NCI-H2227 treated with DMSO at 0.1 percent for 48 hours (cell line): ENCODE results near the gene TAS2R50.
"Not testable (repeated sequence)": the region's sequence is repeated elsewhere in the genome, so short reads cannot be mapped to it uniquely, and the experiment has no call there.

Experiments used
- DNase-seq: peaks from one replicate; lab custom pipeline; 2025; lab: John Stamatoyannopoulos, UW

TAS2R50 gene

DNA sequence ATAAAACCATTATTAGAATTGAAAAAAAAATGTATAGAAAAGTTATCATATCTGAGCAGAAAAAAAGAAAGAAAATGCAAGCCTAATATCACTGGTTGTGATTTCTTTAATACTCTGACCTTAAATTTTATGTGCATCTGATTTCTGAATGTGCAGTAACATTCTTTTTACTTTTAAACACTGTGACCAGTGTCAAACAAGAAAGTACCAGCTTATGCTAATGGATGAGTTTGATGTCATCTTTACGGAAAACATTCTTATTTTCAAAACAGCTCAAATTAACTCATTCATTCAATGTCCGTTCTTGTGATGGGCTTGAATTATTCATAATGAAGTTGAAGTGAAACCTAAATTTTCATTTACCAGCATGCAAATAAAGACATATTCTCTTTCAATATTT, at the start of gene TAS2R50:
Gene TAS2R50 (minus strand): TSS at position 101 of the 400 bp plus-strand sequence. CDS start 52 bp downstream, at position 49.
- no peak for DNase-seq

GRCh38 chr12:11033959-11034358, 47.2 kb upstream of the TAS2R50 start:
- not testable (repeated sequence) for DNase-seq

- no peak for DNase-seq
Measured at GRCh38 chr12:11031307-11031706, 44.6 kb upstream of the TAS2R50 start, which contains the start of gene TAS2R31. Gene TAS2R31, minus strand, starts transcription at chr12:11031407. Its CDS starts 72 bp downstream, at chr12:11031335.

- DNase-seq: no peak
Measured at GRCh38 chr12:11026118-11026517, 39.4 kb upstream of the TAS2R50 start.

DNA sequence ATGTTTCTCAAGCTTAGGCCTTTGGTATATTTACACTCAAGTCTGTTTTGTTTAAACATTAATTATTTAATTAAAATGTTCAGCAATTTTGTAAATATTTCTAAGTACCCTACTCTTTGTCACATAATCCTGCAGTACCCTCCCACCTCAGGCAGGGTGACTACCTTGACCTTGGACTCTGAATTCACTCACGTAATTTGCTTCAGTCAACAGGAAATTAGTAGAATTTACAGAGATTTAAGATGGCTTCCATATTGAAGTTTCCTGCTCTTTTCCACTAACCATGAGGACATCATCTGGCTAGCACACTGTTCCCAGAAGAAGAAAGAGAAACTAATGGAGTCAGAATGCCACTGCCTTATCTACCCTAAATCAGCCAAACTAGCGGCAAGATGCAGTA, 36.7 kb upstream of the TAS2R50 start:
- DNase-seq: no peak

DNA sequence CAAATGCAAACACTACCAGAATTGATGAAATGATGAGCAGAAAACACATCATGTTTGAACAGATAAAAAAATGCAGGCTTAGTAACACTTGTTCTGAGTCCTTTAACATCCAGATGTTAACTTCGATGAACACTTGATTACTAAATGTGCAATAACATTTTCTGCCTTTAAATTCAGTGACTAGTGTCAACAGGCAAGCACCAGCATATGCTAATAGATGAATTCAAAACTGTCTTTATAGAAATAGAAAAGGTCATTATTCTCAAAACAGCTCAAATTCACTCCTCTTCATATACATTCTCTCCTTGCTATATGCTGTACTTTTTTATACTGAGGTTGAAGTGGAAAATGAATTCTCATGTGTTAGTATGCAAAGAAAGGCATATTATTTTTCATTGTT, 35.8 kb upstream of the TAS2R50 start, which contains the start of gene TAS2R19:
Gene TAS2R19 (minus strand): TSS at position 101 of the 400 bp plus-strand sequence. CDS start 49 bp downstream, at position 52.
- DNase-seq: no peak

DNA sequence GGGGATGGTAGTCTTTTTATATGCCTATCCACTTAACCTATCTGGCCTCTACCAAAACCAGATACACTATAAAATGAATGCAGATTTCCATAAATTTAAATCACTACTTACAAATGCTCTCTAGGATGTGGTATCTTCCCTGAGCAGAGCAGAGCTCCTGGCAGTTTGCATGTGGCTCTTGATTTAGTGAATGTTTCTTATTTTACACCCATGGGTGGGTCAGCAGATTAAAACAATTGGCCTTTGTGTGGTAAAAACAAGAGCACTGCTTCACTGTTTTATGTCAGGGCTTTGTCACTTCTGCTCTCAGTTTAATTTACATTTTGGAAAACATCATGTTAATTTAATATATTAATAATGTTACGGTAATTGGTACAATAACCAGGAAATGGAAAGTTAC, 30.2 kb upstream of the TAS2R50 start:
- no peak for DNase-seq

DNA sequence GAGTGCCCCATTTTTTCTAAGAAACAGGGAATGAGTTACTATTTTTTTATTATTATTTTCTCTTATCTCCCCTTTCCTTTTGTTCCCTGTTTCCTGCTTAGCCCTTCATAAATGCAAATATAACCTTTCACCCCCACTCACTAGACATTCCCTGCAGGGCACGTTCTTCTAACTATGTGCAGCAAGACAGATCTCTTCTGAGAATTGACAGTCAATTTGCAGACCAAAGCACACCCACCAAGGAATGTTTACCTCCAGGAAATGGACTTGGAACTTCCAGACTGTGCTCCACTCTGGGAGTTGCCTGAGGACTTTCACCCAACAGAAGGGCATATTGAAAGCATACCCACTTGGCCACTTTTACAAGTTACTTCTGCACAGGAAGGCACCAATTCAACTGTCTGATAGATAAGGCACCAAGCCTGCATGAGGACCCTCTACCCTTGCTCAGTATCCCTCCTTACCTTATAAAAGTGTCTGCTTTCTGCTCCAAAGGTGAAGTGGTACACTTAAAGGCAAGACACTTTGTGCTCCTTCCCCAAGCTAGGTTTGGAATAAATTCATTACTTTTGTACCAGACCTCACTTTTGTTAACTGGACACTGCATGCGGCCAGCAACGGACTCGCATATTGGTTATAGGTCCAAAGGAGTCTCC, 29.2 kb upstream of the TAS2R50 start:
- DNase-seq: no peak

GRCh38 chr12:11014234-11014633, 27.5 kb upstream of the TAS2R50 start:
- DNase-seq: no peak

GRCh38 chr12:11007608-11008007, 20.9 kb upstream of the TAS2R50 start:
- no peak for DNase-seq

DNA sequence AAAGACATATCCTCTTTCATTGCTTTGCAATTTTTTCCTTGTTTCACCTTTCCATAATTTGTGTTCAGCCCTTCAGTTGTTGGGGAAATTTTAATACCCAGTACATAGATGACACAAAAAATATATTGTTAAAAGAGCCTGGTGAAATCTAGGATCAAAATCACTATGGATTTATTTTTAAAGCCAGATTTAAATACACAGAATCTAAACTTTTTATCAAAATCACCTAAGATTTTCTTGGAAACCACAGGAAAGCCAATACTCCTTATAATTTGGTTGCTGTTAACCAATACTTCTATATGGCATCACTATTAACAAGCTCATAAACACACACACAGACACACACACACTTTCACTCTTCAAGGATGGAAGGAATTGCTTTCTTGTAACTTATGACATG, 11.5 kb upstream of the TAS2R50 start, which contains the start of gene TAS2R20:
Gene TAS2R20 (minus strand): TSS at position 101 of the 400 bp plus-strand sequence. CDS start 429 bp downstream, outside the sequence.
- no peak for DNase-seq

- DNase-seq: no peak
Measured at GRCh38 chr12:10994307-10994706, 7.6 kb upstream of the TAS2R50 start.

DNA sequence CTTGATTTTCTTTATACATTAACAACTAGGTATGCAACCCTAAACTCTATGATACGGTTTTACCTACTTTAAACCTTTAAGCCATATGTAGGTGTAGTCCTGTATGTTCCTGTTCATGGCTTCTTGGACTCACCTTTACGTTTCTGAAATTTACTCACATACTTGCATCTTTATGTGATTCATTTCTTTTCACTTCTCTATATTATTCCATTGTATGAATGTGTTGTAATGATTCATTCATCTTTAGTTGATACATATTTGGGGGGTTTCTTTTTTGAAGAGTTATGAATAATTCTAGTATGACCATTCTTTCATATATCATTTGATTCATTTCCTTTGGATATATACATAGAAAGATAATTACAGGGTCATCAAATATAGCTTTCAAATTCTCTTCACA, 2.4 kb upstream of the TAS2R50 start:
- DNase-seq: no peak

DNA sequence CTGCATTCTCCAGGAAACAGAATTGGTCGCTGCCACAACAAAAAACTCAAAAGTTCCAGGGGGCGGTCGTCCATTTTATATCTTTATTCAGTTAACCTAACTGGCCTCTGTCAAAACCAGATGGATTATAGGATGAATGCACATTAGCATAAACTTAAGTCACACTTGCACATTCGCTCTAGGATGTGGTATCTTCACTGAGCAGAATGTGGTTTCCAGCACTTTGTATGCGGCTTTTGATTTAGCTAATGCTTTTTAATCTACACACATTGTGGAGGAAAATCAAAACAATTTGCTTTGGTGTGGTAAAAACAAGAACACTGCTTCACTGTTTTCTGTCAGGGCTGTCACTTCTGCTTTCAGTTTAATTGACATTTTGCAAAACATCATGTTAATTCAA, 4.5 kb downstream of the TAS2R50 start:
- DNase-seq: no peak

DNA sequence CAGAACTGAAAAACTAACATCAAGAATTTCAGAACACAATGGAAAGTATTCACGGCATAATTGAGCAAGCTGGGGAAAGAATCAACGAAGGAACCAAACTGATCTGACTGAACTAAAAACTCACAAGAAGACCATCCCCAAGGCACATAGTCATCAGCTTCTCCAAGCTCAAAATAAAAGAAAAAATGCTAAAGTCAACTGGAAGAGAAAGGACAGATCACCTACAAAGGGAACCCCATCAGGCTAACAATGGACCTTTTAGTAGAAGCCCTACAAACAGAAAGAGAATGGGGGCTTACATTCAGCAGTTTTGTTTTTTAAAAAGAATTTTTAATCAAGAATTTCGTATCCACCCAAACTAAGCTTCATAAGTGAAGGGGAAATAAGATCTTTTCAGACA, 11.7 kb downstream of the TAS2R50 start:
- DNase-seq: no peak

DNA sequence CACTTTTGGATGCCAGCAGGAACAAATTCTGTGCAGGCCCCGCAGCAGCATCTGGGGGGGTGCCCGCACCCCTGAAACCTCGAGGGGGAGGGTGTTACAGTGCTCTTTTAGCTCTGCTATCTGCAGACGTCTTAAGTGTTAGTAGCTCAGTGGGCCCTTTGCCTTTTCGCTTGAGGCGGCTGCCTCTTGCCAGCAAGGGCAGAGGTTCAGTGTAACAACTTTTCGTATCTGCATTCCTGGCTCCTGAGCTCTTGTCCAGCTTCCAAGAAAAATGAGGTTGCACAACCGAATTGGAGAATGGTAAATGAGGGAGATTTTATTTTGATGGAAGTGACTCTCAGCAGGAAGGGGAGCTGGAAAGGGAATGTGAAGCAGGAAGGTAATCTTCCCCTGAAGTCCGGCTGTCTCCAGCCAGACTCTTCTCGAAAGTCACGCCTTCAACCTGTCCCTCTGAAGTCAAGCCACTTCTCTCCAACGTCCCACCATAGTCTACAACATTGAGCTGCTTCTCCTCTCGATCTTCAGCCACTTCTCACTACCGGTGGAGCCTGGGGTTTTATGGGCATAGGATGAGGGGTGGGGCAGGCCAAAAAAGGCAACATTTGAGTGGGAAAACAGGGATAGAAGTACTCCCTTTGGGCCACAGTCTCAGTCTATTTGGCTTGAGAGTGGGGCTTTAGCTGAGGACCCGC, 17.8 kb downstream of the TAS2R50 start:
- no peak for DNase-seq

- no peak for DNase-seq
Measured at GRCh38 chr12:10967409-10967808, 19.3 kb downstream of the TAS2R50 start.

DNA sequence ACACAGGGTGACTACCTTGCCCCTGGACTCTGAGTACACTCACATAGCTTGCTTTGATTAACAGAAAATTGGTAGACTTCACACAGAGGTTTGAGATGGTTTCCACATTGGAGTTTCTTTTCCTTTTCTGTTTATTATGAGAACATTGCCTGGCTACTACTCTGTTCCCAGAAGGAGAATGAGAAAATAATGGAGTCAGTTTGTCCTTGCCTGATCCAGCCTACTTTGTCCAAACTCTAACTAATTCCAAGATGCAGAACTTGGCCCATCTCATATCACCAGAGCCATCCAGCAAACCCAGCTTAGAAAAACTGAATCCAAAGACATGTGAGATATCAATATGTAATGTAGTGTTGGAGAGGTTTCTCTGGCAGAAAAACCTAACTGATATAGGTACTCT, 20.4 kb downstream of the TAS2R50 start:
- no peak for DNase-seq

GRCh38 chr12:10965476-10965875, 21.2 kb downstream of the TAS2R50 start:
- DNase-seq: no peak

DNA sequence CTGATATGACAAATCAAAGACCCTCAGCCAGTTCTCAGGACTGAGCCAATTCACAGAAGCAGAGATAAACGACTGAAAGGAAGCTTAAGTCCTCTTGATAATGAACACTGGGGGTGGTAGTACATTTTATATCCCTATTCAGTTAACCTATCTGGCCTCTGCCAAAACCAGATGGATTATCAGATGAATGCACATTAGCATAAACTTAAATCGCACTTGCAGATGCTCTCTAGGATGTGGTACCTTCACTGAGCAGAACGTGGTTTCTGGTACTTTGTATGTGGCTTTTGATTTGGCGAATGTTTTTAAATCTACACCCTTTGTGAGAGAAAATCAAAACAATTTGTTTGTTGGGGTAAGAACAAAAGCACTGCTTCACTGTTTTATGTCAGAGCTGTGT, 26.5 kb downstream of the TAS2R50 start:
- DNase-seq: no peak

GRCh38 chr12:10959804-10960203, 26.9 kb downstream of the TAS2R50 start:
- DNase-seq: no peak

DNA sequence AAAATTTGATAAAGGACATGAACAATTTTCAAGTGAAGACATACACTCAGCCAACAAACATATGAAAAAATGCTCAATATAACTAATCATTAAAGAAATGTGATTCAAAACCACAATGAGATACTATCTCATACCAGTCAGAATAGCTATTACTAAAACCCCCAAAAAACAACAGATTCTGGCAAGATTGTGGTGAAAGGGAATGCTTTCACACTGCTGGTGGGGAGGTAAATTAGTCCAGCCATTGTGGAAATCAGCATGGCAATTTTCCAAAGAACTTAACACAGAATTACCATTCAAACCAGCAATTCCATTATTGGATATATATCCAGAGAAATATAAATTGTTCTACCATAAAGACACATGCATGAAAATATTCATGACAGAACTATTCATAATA, 29.0 kb downstream of the TAS2R50 start:
- no peak for DNase-seq

DNA sequence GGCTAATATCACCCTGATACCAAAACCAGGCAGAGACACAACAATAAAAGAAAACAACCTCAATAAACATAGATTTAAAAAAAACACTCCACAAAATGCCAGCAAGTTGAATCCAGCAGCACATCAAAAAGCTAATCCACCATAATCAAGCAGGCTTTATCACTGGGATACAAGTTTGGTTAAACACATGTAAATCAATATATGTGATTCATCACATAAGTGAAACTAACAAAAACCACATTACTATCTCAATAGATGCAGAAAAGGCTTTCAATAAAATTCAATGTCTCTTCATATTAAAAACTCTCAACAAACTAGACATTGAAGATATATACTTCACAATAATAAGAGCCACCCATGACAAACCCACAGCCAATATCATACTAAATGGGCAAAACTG, 30.6 kb downstream of the TAS2R50 start:
- DNase-seq: no peak
